H9 (cell line): ENCODE data around the gene CADPS2. TPM values are rescaled to one million over a fixed set of nuclear protein-coding genes. Genes with fewer than 3 reads are reported as not detected.
A peak's percentile ranks its signal among the peaks of the same experiment; 100 is the strongest.

Experiments
- DNase-seq: peaks from one replicate; pipeline ENCODE4 v3.0.0-alpha.2; 2017
- H2AFZ ChIP-seq: one replicate; pipeline ENCODE4 v1.6.1; 2013; ENCODE audit warnings: mild to moderate bottlenecking, low read length, control low read depth, moderate library complexity
- H2AK5ac ChIP-seq: 2 replicates; pipeline ENCODE4 v1.6.1; 2013; ENCODE audit warnings: low read length, control low read depth, mixed read lengths; ENCODE audit not compliant: insufficient read length
- H2BK120ac ChIP-seq: one replicate; pipeline ENCODE4 v1.6.1; 2013; ENCODE audit warnings: low read depth, mild to moderate bottlenecking, low read length, control low read depth, inconsistent platforms; ENCODE audit not compliant: poor library complexity, severe bottlenecking
- H2BK12ac ChIP-seq: 2 replicates; pipeline ENCODE4 v1.6.1; 2013; ENCODE audit warnings: low read length, control low read depth, mixed read lengths, low read depth; ENCODE audit not compliant: insufficient read length
- H2BK15ac ChIP-seq: 2 replicates; pipeline ENCODE4 v1.6.1; 2013; ENCODE audit warnings: low read depth, low read length, control low read depth
- H2BK20ac ChIP-seq: one replicate; pipeline ENCODE4 v1.6.1; 2013; ENCODE audit warnings: low read depth, mild to moderate bottlenecking, low read length, control low read depth, inconsistent platforms; ENCODE audit not compliant: poor library complexity, severe bottlenecking
- H2BK5ac ChIP-seq: 2 replicates; pipeline ENCODE4 v1.6.1; 2013; ENCODE audit warnings: low read length, control low read depth, mixed read lengths; ENCODE audit not compliant: insufficient read length
- H3K14ac ChIP-seq: 2 replicates; pipeline ENCODE4 v1.6.1; 2013; ENCODE audit warnings: low read length, control low read depth; ENCODE audit not compliant: insufficient read depth
- H3K18ac ChIP-seq: 2 replicates; pipeline ENCODE4 v1.6.1; 2013; ENCODE audit warnings: low read depth, mild to moderate bottlenecking, mixed read lengths, low read length, control low read depth; ENCODE audit not compliant: insufficient read length
- H3K23ac ChIP-seq: 2 replicates; pipeline ENCODE4 v1.6.1; 2013; ENCODE audit warnings: low read length, control low read depth, mixed read lengths, low read depth; ENCODE audit not compliant: insufficient read length
- H3K23me2 ChIP-seq: 2 replicates; pipeline ENCODE4 v1.6.1; 2013; ENCODE audit warnings: low read depth, mild to moderate bottlenecking, mixed read lengths, low read length, control low read depth; ENCODE audit not compliant: insufficient read length, poor library complexity, severe bottlenecking
- H3K27ac ChIP-seq: 2 replicates; pipeline ENCODE4 v1.5.1; 2013; ENCODE audit warnings: low read length, control low read depth, mixed read lengths, low read depth; ENCODE audit not compliant: insufficient read length
- H3K27me3 ChIP-seq: 2 replicates; pipeline ENCODE4 v1.6.1; 2013; ENCODE audit warnings: low read length, control low read depth, inconsistent platforms; ENCODE audit not compliant: insufficient read depth
- H3K4ac ChIP-seq: 2 replicates; pipeline ENCODE4 v1.6.1; 2013; ENCODE audit warnings: low read depth, mild to moderate bottlenecking, control low read depth, inconsistent platforms, low read length, moderate library complexity
- H3K4me1 ChIP-seq: 2 replicates; pipeline ENCODE4 v1.6.1; 2013; ENCODE audit warnings: low read length, control low read depth, inconsistent platforms; ENCODE audit not compliant: insufficient read depth
- H3K4me2 ChIP-seq: 2 replicates; pipeline ENCODE4 v1.6.1; 2013; ENCODE audit warnings: low read length, control low read depth, mixed read lengths; ENCODE audit not compliant: insufficient read length, insufficient read depth
- H3K56ac ChIP-seq: 2 replicates; pipeline ENCODE4 v1.6.1; 2013; ENCODE audit warnings: low read depth, mild to moderate bottlenecking, mixed read lengths, low read length, control low read depth; ENCODE audit not compliant: insufficient read length
- H3K79me1 ChIP-seq: 2 replicates; pipeline ENCODE4 v1.6.1; 2013; ENCODE audit warnings: low read depth, mild to moderate bottlenecking, moderate library complexity, low read length, control low read depth, inconsistent platforms; ENCODE audit not compliant: insufficient read depth, poor library complexity, severe bottlenecking
- H3K79me2 ChIP-seq: 2 replicates; pipeline ENCODE4 v1.6.1; 2013; ENCODE audit warnings: low read length, control low read depth, inconsistent platforms; ENCODE audit not compliant: insufficient read depth
- H3K9ac ChIP-seq: 2 replicates; pipeline ENCODE4 v1.6.1; 2013; ENCODE audit warnings: low read length, control low read depth, mixed read lengths; ENCODE audit not compliant: insufficient read length; ENCODE audit errors: extremely low read depth
- H3K9me3 ChIP-seq: one replicate; pipeline ENCODE4 v1.6.1; 2013; ENCODE audit warnings: low read depth, low read length, inconsistent platforms; ENCODE audit not compliant: control insufficient read depth
- H3T11ph ChIP-seq: one replicate; pipeline ENCODE4 v1.6.1; 2013; ENCODE audit warnings: mild to moderate bottlenecking, low read length, control low read depth, inconsistent platforms
- H4K20me1 ChIP-seq: one replicate; pipeline ENCODE4 v1.6.1; 2013; ENCODE audit not compliant: control insufficient read depth, insufficient read length, insufficient read depth
- H4K5ac ChIP-seq: 2 replicates; pipeline ENCODE4 v1.6.1; 2013; ENCODE audit warnings: low read depth, mild to moderate bottlenecking, mixed read lengths, low read length, control low read depth; ENCODE audit not compliant: insufficient read length
- H4K8ac ChIP-seq: replicated peaks from 2 replicates; pipeline ENCODE4 v1.6.1; 2013; ENCODE audit warnings: low read length, control low read depth, mixed read lengths, low read depth; ENCODE audit not compliant: insufficient read length
- H4K91ac ChIP-seq: 2 replicates; pipeline ENCODE4 v1.6.1; 2013; ENCODE audit warnings: low read depth, mild to moderate bottlenecking, moderate library complexity, mixed read lengths, low read length, control low read depth; ENCODE audit not compliant: insufficient read length
- H3K27ac Mint-ChIP-seq, 3 experiments: 2 replicates in 2 of 3; 3 replicates in 1 of 3; pipeline ENCODE4 v1.8.0; 2020 to 2021; ENCODE audit warnings: mixed read lengths in 3 of 3, mild to moderate bottlenecking in 1 of 3, moderate library complexity in 1 of 3
- H3K27me3 Mint-ChIP-seq: 2 replicates; pipeline ENCODE4 v1.8.0; 2021; ENCODE audit warnings: low read depth, mild to moderate bottlenecking, moderate library complexity, mixed read lengths
- H3K36me3 Mint-ChIP-seq, 3 experiments: 2 replicates in 2 of 3; 3 replicates in 1 of 3; pipeline ENCODE4 v1.8.0; 2020 to 2021; ENCODE audit warnings: low read depth in 3 of 3, mixed read lengths in 3 of 3; ENCODE audit not compliant: insufficient read depth in 1 of 3
- H3K4me1 Mint-ChIP-seq, 2 experiments: 2 replicates each; pipeline ENCODE4 v1.8.0; 2020; ENCODE audit warnings: mixed read lengths in 2 of 2
- H3K4me3 Mint-ChIP-seq, 2 experiments: 2 replicates in 1 of 2; 3 replicates in 1 of 2; pipeline ENCODE4 v1.8.0; 2020 to 2021; ENCODE audit warnings: mild to moderate bottlenecking in 2 of 2, mixed read lengths in 2 of 2, moderate library complexity in 1 of 2
- H3K9me3 Mint-ChIP-seq, 2 experiments: 2 replicates in 1 of 2; 3 replicates in 1 of 2; pipeline ENCODE4 v1.8.0; 2020; ENCODE audit warnings: mild to moderate bottlenecking in 2 of 2, mixed read lengths in 2 of 2, moderate library complexity in 1 of 2
- CTCF ChIP-seq: fragments of 200-600 bp; sonication (generic); conservative IDR thresholded peaks from 3 replicates; pipeline ENCODE4 v1.8.0; 2021; ENCODE audit warnings: antibody characterized with exemption, mild to moderate bottlenecking
- WGBS: extraction: QIAGEN DNeasy Blood & Tissue Kit; methylation state at CpG from one replicate; pipeline ENCODE4 v1.1.7; 2013; ENCODE audit warnings: missing lambda C conversion rate, low lambda C conversion rate, mixed read lengths; ENCODE audit not compliant: insufficient read length; ENCODE audit errors: extremely low coverage; 5-methylcytosine and 5-hydroxymethylcytosine counted together
- total RNA-seq: library from RNA; stranded (reverse); gene quantifications from 2 replicates; pipeline ENCODE4 v1.2.1, GENCODE V29; 2021

The CADPS2 gene
- total RNA-seq, 1 experiment from 2014 or later: 7.1 TPM

DNA sequence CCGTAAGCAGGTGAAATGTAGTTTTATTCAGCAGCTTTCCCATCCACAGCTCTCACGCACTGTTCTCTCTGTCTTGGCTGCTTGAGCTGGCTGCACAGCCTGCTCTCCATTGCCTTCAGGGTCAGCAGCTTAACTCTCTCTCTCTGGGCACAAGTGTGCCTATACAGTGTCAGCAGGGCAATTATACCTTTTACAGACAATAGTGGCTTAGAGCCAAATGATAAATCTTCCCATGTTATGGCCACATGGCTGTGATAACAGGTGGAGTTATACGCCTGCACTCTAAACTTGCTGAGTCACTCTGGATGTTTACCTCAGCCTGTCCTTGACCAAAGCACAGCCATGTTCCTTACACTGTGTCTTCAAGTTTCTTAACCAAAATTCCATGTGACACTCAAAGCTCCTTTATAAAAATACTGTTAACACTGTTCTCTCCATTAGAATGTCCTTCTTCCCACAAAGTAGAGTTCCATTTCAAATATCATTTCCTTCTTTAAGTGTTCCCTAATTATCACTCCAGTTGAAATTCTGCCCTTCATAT is 193.4 kb downstream of the CADPS2 start:
- Histone ChIP-seq H4K20me1 (no peaks in the 10 kb centered on the region), H2AK5ac (no peak overlapping the region), H3K4me1 (no peaks in the 10 kb centered on the region), H3K14ac (no peak overlapping the region), H2AFZ (no peak overlapping the region), H3K79me1 (no peaks in the 10 kb centered on the region), H3K23ac (no peak overlapping the region), H2BK20ac (no peak overlapping the region), H4K91ac (no peak overlapping the region), H4K5ac (no peak overlapping the region), H2BK15ac (no peak overlapping the region), H3K79me2 (no peaks in the 10 kb centered on the region), H3K9me3 (peaks cover 5% of the 10 kb centered on the region), H3T11ph (no peak overlapping the region), H3K23me2 (no peaks in the 10 kb centered on the region), H3K18ac (no peak overlapping the region), H3K27me3 (no peaks in the 10 kb centered on the region), H2BK12ac (no peak overlapping the region), H2BK120ac (no peak overlapping the region), H3K4me2 (no peak overlapping the region), H2BK5ac (no peak overlapping the region), H3K56ac (no peak overlapping the region), H3K27ac (no peak overlapping the region), H3K4ac (no peak overlapping the region), H4K8ac (no peak overlapping the region), H3K9ac (no peak overlapping the region)
- no peak for TF ChIP-seq CTCF
- H3K4me1 Mint-ChIP-seq: peaks cover 8 to 13% of the 10 kb centered on the region in 2 experiments
- H3K36me3 Mint-ChIP-seq: peaks cover 9 to 12% (median 9%) of the 10 kb centered on the region in 3 experiments
- no peak overlapping the region for H3K4me3 Mint-ChIP-seq
- no peak for DNase-seq
- no peaks in the 10 kb centered on the region for H3K27me3 Mint-ChIP-seq
- WGBS: no CpG with 5 or more reads among the region's 3 CpGs
- peak overlapping the region in 1 of 3 experiments; percentile 15; a peak in 1 of 7 replicates for H3K27ac Mint-ChIP-seq
- peaks cover 10 to 13% of the 10 kb centered on the region in 2 experiments for H3K9me3 Mint-ChIP-seq
